Activated T-helper 17 cell treated with anti-CD3 and anti-CD28 coated beads, Interleukin-2, amount 50 U/mL, for 72 hours (primary cell): Measurements from ENCODE around the gene C1GALT1C1L. TPM values are rescaled to one million over a fixed set of nuclear protein-coding genes. Genes with fewer than 3 reads are reported as not detected.
"Not testable (repeated sequence)": the region's sequence is repeated elsewhere in the genome, so short reads cannot be mapped to it uniquely, and the experiment has no call there.

Experiments used
- ATAC-seq: fragments of 150-1000 bp; cut with Tn5 transposase; replicated peaks from 2 replicates; pipeline ENCODE4 v1.10.0; 2021; ENCODE audit warnings: mild to moderate bottlenecking, moderate library complexity
- H3K27ac Mint-ChIP-seq: one replicate; pipeline ENCODE4 v1.8.0; 2022; ENCODE audit warnings: mixed read lengths
- H3K27me3 Mint-ChIP-seq: one replicate; pipeline ENCODE4 v1.8.0; 2022; ENCODE audit warnings: mixed read lengths
- H3K36me3 Mint-ChIP-seq: one replicate; pipeline ENCODE4 v1.8.0; 2022; ENCODE audit warnings: low read depth, mild to moderate bottlenecking, mixed read lengths
- H3K4me1 Mint-ChIP-seq: one replicate; pipeline ENCODE4 v1.8.0; 2022; ENCODE audit warnings: mixed read lengths
- H3K4me3 Mint-ChIP-seq: one replicate; pipeline ENCODE4 v1.8.0; 2022; ENCODE audit warnings: mild to moderate bottlenecking, mixed read lengths
- H3K9me3 Mint-ChIP-seq: one replicate; pipeline ENCODE4 v1.8.0; 2022; ENCODE audit warnings: mixed read lengths
- total RNA-seq, 2 donors: library from RNA; stranded (reverse); gene quantifications; one replicate each; pipeline ENCODE4 v1.2.3, GENCODE V29; 2022

C1GALT1C1L gene
- total RNA-seq, 2 donors from 2014 or later, result not detected

- not testable (repeated sequence) for ATAC-seq, H3K36me3 Mint-ChIP-seq, H3K27me3 Mint-ChIP-seq, H3K4me1 Mint-ChIP-seq, H3K9me3 Mint-ChIP-seq, H3K27ac Mint-ChIP-seq, H3K4me3 Mint-ChIP-seq
Observed at GRCh38 chr2:43698140-43698539, 21.9 kb upstream of the C1GALT1C1L start.

- H3K4me3 Mint-ChIP-seq, result no peak overlapping the region
- no peak for ATAC-seq
- H3K27ac Mint-ChIP-seq, result no peak overlapping the region
- H3K9me3 Mint-ChIP-seq, result no peaks in the 10 kb centered on the region
- H3K36me3 Mint-ChIP-seq, result no peaks in the 10 kb centered on the region
- H3K4me1 Mint-ChIP-seq, result no peaks in the 10 kb centered on the region
- H3K27me3 Mint-ChIP-seq, result peaks cover 15% of the 10 kb centered on the region
Observed at GRCh38 chr2:43692428-43692994, 16.3 kb upstream of the C1GALT1C1L start.

- no peak for ATAC-seq
- Mint-ChIP-seq H3K4me1 (no peaks in the 10 kb centered on the region), H3K9me3 (no peaks in the 10 kb centered on the region), H3K27me3 (peaks cover 15% of the 10 kb centered on the region), H3K27ac (no peak overlapping the region), H3K36me3 (no peaks in the 10 kb centered on the region), H3K4me3 (no peak overlapping the region)
Observed at GRCh38 chr2:43689999-43690398, 13.8 kb upstream of the C1GALT1C1L start.

- Mint-ChIP-seq H3K36me3 (no peaks in the 10 kb centered on the region), H3K27ac (no peak overlapping the region), H3K27me3 (peaks cover 9% of the 10 kb centered on the region), H3K4me1 (no peaks in the 10 kb centered on the region), H3K4me3 (no peak overlapping the region), H3K9me3 (no peaks in the 10 kb centered on the region)
- no peak for ATAC-seq
Observed at GRCh38 chr2:43685357-43685756, 9.1 kb upstream of the C1GALT1C1L start.

- not testable (repeated sequence) for H3K4me1 Mint-ChIP-seq, H3K9me3 Mint-ChIP-seq, ATAC-seq, H3K36me3 Mint-ChIP-seq, H3K27ac Mint-ChIP-seq, H3K4me3 Mint-ChIP-seq
- peaks cover 18% of the 10 kb centered on the region for H3K27me3 Mint-ChIP-seq
Observed at GRCh38 chr2:43677783-43678182, 1.6 kb upstream of the C1GALT1C1L start.

- Mint-ChIP-seq H3K27ac (no peak overlapping the region), H3K36me3 (no peaks in the 10 kb centered on the region), H3K9me3 (peaks cover 6% of the 10 kb centered on the region), H3K4me3 (peak overlapping the region; percentile 6), H3K4me1 (no peaks in the 10 kb centered on the region), H3K27me3 (peaks cover 17% of the 10 kb centered on the region)
- ATAC-seq, result no peak
Observed at GRCh38 chr2:43675646-43676321, 445 bp downstream of the C1GALT1C1L start.

GRCh38 chr2:43657241-43657640 is 19.0 kb downstream of the C1GALT1C1L start:
- no peak for ATAC-seq
- Mint-ChIP-seq H3K4me1 (no peaks in the 10 kb centered on the region), H3K27me3 (peaks cover 11% of the 10 kb centered on the region), H3K9me3 (no peaks in the 10 kb centered on the region), H3K36me3 (no peaks in the 10 kb centered on the region), H3K4me3 (no peak overlapping the region), H3K27ac (no peak overlapping the region)

- Mint-ChIP-seq H3K9me3 (no peaks in the 10 kb centered on the region), H3K4me3 (no peak overlapping the region), H3K36me3 (no peaks in the 10 kb centered on the region), H3K27ac (no peak overlapping the region), H3K27me3 (peaks cover 11% of the 10 kb centered on the region), H3K4me1 (no peaks in the 10 kb centered on the region)
- no peak for ATAC-seq
Observed at GRCh38 chr2:43653506-43653905, 22.7 kb downstream of the C1GALT1C1L start.

GRCh38 chr2:43648994-43649701 is 27.1 kb downstream of the C1GALT1C1L start:
- Mint-ChIP-seq H3K9me3 (no peaks in the 10 kb centered on the region), H3K4me1 (no peaks in the 10 kb centered on the region), H3K27ac (no peak overlapping the region), H3K27me3 (peaks cover 14% of the 10 kb centered on the region), H3K36me3 (no peaks in the 10 kb centered on the region), H3K4me3 (no peak overlapping the region)
- no peak for ATAC-seq

GRCh38 chr2:43643680-43644079 is 32.5 kb downstream of the C1GALT1C1L start:
- no peak for ATAC-seq
- no peaks in the 10 kb centered on the region for H3K9me3 Mint-ChIP-seq
- H3K36me3 Mint-ChIP-seq, result no peaks in the 10 kb centered on the region
- no peak overlapping the region for H3K27ac Mint-ChIP-seq
- no peaks in the 10 kb centered on the region for H3K4me1 Mint-ChIP-seq
- no peak overlapping the region for H3K4me3 Mint-ChIP-seq
- peaks cover 4% of the 10 kb centered on the region for H3K27me3 Mint-ChIP-seq

- Mint-ChIP-seq H3K27me3 (peaks cover 6% of the 10 kb centered on the region), H3K4me3 (no peak overlapping the region), H3K27ac (no peak overlapping the region), H3K4me1 (no peaks in the 10 kb centered on the region), H3K9me3 (no peaks in the 10 kb centered on the region), H3K36me3 (no peaks in the 10 kb centered on the region)
- ATAC-seq, result no peak
Observed at GRCh38 chr2:43642363-43642762, 33.9 kb downstream of the C1GALT1C1L start.

GRCh38 chr2:43637030-43637803 is 39.0 kb downstream of the C1GALT1C1L start, which contains the start of gene PLEKHH2:
Gene PLEKHH2 (plus strand): TSS chr2:43637260. CDS start chr2:43644674, 7,414 bp downstream.
- H3K27ac Mint-ChIP-seq, result peak within 1 kb of the TSS; percentile 78
- peaks cover 5% of the 10 kb centered on the region for H3K4me1 Mint-ChIP-seq
- H3K9me3 Mint-ChIP-seq, result no peaks in the 10 kb centered on the region
- peaks cover 23% of the 10 kb centered on the region for H3K27me3 Mint-ChIP-seq
- peak within 1 kb of the TSS; percentile 91 for H3K4me3 Mint-ChIP-seq
- H3K36me3 Mint-ChIP-seq, result no peaks in the 10 kb centered on the region
- peak; percentile 100 for ATAC-seq

- Mint-ChIP-seq H3K36me3 (no peaks in the 10 kb centered on the region), H3K4me3 (peak overlapping the region; percentile 91), H3K27me3 (peaks cover 28% of the 10 kb centered on the region), H3K27ac (peak overlapping the region; percentile 78), H3K9me3 (no peaks in the 10 kb centered on the region), H3K4me1 (peaks cover 5% of the 10 kb centered on the region)
- ATAC-seq, result peak; percentile 49
Observed at GRCh38 chr2:43636621-43637020, 39.6 kb downstream of the C1GALT1C1L start.

- not testable (repeated sequence) for H3K9me3 Mint-ChIP-seq, ATAC-seq, H3K4me1 Mint-ChIP-seq, H3K36me3 Mint-ChIP-seq
- H3K27me3 Mint-ChIP-seq, result peaks cover 28% of the 10 kb centered on the region
- peak overlapping the region; percentile 78 for H3K27ac Mint-ChIP-seq
- H3K4me3 Mint-ChIP-seq, result peak overlapping the region; percentile 91
Observed at GRCh38 chr2:43636153-43636552, 40.1 kb downstream of the C1GALT1C1L start.
